PFSK-1 (cell line): ENCODE data around the gene NRCAM.

ENCODE experiments used
- POLR2AphosphoS5 ChIP-seq: IDR thresholded peaks from 2 replicates; pipeline ENCODE4 v1.6.1; 2012; ENCODE audit warnings: low read depth, mild to moderate bottlenecking, control low read depth, low read length, moderate library complexity
- SIN3A ChIP-seq: IDR thresholded peaks from 2 replicates; pipeline ENCODE4 v1.6.1; 2012; ENCODE audit warnings: mild to moderate bottlenecking, low read length, moderate library complexity, borderline replicate concordance; ENCODE audit not compliant: insufficient read depth

DNA sequence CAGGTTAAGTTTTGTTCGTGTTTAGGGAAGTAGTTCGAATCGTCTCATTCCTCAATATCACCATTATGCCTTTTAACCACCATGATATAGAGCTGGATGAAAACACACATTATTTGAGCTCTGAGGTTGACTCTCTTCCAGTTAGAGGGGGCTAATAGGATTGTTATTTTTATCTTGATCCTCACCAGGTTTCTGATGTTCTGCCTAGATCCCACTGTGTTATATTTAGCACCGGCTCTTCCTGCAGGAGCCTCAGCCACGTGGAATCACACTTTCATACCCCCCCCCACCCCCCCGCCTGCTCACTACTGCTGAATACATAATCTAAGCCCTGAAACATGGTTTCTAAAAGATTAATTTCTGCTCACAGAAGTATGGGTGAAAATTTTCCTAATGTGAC is 88.3 kb downstream of the NRCAM start:
- TF ChIP-seq POLR2AphosphoS5 (no peak), SIN3A (no peak)
